Measurements from ENCODE around the gene CEACAM6.
"Not testable (repeated sequence)": the region's sequence is repeated elsewhere in the genome, so short reads cannot be mapped to it uniquely, and the experiment has no call there.

The CEACAM6 gene

GRCh38 chr19:41748012-41748411 lies 7.3 kb upstream of the CEACAM6 start:
- no peak for DNase-seq

DNA sequence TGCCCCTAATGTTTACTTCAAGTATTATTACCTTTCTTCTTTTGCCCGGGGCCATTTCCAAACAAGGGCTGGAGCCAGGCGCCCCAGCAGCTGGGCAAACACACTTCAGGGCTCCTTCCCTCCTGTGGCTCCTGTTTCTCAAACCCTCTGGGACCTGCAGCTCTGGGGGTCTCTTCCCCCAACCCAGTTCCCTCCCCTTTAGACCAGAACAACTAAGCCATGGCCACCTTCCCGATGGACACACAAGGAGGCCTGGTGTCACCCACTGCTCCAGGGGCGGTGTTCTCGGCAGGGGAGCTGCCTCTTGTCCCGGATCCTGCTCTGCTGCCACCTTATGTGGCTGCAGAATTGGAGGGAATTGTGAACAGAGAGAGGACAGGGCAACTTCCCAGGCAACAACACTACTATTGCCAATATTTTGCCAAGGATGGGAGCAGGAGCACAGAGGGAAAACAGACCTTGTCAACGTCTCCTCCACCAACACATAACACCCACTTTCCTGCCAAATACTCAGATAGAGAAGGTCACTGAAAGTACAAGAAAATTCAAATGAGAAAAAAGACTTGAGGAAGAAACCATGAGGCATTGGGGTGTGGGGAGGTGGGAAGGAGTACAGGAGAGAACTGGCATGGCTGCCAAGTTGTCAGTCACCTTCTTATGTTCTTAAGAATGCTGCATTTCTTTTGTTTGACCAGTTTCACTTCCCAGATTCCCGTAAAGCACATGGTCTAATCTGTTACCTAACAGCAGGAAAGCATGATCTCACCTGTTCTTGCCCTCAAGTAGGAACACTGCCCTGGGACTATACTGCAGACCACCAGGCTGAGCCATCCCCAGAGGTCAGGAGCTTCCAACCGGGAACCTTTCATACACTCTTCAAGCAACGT lies 4.8 kb upstream of the CEACAM6 start:
- peak; percentile 7 to 11 for DNase-seq

- DNase-seq = peak; percentile 26 to 84
These were observed 2.2 kb upstream of the CEACAM6 start for GRCh38 chr19:41753159-41753558.

GRCh38 chr19:41753936-41754529 lies 1.3 kb upstream of the CEACAM6 start:
- peak; percentile 42 to 85 for DNase-seq

DNA sequence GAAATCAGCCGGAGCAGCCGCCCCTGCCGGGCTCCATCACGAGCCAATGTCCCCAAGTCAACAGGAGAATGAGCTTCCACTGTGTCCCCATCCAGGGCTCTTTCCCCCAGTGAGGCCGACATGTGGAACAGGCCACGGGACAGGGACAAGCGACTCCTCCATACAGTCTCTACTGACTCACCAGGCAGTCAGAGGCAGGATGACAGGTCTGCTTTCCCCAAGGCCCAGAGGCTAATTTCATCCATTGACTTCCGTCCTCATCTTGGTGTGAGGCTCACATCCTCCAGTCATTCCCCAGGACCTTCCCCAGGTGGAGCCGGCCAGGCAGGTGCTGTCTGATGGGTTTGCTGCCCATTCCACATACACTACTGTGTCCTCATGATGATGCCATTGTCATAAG lies 3.5 kb downstream of the CEACAM6 start:
- peak in 1 of 2 donors; percentile 3 for DNase-seq

DNA sequence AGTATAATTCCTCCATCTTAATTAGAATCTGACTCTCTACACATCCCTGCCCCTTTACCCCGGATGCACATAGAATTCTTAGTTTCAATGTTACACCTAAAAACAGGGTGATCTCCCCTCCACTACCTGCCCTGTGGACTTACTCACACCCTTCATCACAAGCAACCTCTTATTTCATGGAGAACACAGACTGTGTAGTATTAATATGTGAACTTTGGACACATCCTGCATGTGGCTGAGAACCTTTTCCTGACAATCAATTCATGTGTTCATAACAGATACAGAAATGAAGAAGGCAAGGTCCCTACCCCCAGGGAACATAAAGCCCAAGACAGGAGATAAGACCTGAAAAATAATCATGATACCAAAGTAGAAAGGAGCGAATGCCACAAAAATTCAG lies 11.8 kb downstream of the CEACAM6 start:
- no peak for DNase-seq

DNA sequence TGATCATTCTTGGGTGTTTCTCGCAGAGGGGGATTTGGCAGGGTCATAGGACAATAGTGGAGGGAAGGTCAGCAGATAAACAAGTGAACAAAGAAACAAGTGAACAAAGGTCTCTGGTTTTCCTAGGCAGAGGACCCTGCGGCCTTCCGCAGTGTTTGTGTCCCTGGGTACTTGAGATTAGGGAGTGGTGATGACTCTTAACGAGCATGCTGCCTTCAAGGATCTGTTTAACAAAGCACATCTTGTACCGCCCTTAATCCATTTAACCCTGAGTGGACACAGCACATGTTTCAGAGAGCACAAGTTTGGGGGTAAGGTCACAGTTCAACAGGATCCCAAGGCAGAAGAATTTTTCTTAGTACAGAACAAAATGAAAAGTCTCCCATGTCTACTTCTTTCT lies 12.8 kb downstream of the CEACAM6 start:
- DNase-seq = not testable (repeated sequence)

DNA sequence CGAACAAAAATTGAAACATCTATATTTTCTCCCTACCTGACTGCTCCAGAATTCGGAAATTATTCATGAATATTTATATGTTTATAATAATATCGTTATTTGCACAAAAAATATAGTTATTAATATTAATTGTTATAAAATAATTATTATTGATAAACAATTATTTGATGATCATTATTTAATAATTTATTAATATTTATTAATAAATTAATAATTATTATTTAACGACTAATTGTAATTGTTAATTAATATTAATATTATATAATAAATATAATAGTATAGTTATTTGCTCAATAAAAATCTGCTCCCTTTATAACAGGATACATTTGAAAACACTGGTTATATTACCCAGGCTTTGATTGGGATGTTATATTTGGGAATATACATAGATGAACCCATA lies 14.3 kb downstream of the CEACAM6 start:
- DNase-seq = no peak

DNA sequence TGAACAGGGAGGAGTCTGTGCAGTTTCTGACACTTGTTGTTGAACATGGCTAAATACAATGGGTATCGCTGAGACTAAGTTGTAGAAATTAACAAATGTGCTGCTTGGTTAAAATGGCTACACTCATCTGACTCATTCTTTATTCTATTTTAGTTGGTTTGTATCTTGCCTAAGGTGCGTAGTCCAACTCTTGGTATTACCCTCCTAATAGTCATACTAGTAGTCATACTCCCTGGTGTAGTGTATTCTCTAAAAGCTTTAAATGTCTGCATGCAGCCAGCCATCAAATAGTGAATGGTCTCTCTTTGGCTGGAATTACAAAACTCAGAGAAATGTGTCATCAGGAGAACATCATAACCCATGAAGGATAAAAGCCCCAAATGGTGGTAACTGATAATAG lies 16.1 kb downstream of the CEACAM6 start:
- DNase-seq = no peak

- no peak for DNase-seq
These were observed 19.2 kb downstream of the CEACAM6 start for GRCh38 chr19:41774515-41774980.

GRCh38 chr19:41776700-41777099 lies 21.4 kb downstream of the CEACAM6 start:
- DNase-seq = no peak

DNA sequence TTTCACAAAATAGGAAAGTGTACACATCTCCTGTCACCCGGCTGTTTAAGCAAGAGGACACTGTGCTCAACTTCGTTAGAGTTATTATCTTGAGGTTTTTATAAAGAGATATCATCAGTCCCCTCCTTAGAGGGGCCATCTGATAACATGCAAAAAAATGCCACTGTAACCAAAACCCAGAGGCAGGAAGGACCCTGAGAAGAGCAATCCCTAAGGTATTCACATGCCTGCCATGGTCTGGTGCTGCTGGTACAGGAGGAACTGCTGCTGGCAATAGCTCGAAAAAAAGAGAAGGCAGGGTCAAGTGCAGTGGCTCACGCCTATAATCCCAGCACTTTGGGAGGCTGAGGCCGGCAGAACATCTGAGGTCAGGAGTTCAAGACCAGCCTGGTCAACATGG lies 28.3 kb downstream of the CEACAM6 start:
- no peak for DNase-seq

DNA sequence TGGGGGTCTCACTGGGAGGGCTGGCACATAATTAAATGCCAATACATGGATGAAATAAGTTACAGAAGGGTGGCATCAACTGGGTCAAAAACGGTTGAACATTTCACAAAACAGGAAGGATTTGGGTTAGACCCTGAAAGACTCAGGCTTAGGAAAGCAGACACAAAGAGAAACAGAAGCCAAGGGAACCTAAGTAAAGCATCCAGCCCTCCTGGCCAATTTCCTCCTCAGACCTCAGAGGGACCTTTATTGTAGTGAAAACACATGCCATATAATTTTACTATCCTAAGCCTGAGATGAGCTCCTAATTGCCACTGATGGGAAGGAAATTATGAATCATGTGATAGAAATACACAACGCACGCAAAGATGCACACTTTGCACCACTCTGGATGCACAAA lies 29.0 kb downstream of the CEACAM6 start:
- DNase-seq = no peak

DNA sequence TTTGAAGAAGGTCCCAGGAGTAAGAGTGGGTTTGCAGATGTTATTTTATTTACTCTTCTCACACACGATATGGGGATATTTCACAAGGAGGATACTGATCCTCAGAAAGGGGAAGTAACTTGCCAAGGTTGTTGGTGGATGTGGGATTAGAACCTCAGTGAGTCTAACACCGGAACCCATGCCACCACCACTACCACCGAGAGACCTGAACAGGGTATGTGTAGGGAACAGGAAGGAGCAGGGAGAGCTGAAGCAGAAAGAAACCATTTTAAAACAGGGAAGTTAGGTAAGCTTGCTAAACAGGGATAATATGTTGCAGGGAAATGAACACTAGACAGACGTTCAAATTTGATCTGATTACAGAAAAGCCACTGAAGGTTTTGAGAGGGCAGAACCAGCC lies 29.4 kb downstream of the CEACAM6 start:
- DNase-seq = peak; percentile 30 to 33

DNA sequence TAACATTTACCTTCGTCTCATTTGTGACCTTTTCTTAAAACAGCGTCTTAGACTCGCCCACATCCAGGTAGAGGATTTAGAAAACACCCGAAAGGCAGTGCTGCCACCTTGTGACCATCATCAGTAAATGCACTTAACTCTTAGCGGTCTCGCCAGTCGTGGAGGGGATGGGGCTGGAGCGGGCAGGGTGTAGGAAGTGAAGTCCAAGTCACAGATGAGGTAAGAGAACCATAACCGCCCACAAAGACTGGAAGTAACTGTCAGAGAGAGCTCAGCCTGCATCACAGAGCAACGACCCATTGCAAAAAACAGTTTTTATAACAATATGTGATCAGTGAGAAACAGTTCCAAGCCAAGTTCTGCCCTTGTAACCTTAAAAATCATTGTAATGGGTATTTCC lies 30.3 kb downstream of the CEACAM6 start:
- DNase-seq = peak; percentile 83 to 87

DNA sequence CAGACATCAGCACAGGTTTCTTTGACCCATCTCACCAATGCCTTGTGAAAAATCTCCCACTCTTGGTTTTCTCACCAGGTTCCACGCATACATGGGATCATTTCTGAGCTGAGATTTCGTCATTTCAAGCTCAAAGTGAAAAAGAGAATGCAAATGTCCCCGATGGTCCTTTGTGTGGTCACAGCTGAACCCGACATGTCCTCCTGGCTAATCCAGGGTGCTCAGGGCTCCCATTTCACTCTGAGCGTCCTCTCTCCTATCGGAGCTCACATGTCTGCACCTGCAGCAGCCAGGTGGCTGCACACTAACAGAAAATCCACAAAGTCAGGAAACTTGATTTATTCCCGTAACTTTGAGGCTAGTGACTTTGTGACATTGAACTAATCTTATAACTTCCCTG lies 31.7 kb downstream of the CEACAM6 start:
- DNase-seq = no peak

DNA sequence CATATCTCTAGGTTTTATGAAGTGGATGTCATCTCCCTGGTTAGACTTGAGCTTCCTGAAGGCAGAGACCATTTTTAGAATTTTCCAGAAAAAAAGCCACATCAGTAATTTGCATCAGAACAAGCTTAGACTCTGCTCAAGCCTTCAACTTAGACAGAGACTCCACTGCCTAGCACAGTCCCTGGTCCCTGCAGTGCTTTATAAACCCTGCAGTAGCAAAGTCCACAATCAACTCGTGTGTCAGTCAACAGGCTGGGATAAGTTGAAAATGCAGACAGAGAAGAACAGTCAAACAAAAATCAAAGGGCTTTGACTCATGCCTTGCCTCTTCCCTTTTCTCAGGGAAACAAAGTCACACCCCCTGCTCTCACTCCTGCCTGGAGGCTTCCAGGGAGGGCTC lies 33.2 kb downstream of the CEACAM6 start:
- not testable (repeated sequence) for DNase-seq

- DNase-seq = not testable (repeated sequence)
These were observed 33.7 kb downstream of the CEACAM6 start for GRCh38 chr19:41789053-41789452.

GRCh38 chr19:41792513-41793413 lies 37.4 kb downstream of the CEACAM6 start:
- DNase-seq = peak; percentile 27 to 75

GRCh38 chr19:41793414-41793727 lies 38.0 kb downstream of the CEACAM6 start:
- DNase-seq = no peak

DNA sequence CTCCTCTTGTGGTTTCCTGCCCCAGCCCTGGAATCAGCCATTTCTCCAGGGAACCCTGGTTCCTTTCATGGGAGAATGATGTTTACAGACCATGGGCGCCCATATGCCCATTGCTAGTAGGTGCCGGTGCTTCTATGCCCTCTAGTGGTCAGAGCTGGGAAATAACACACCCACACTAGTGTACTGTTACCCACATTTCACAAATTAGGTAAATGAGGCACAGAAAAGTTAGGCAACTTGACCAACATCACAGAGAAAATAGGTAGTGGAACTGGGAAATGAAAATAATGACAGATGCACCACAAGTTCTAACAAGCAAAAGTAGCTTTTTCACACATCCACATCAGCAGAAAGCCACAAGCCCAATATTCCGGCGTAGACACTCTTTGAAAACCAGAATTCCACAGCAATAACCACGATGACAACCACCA lies 39.7 kb downstream of the CEACAM6 start:
- DNase-seq = peak; percentile 63 to 89

GRCh38 chr19:41796362-41796761 lies 41.0 kb downstream of the CEACAM6 start, which contains the start of gene CEACAM3:
CEACAM3 (plus strand) TSS chr19:41796587; CDS start chr19:41796678, 91 bp downstream.
- DNase-seq = no peak

DNA sequence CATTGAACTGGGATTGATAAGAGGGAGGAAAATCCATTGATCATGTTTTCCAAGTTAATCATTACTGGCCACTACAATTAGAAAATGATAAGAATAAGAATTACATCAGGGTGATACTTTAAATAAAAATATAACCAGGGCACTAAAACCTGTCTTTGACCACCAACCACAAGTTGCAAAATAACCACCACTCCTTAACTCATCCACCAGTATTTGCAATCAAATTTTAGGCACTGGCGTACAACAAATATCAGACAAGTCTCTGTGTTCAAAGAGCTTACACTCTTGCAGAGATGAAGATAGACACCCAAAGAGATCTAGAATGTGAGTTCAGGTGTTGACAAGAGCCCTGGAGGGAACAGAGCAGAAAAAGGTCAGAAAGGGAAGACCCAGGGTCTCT lies 41.6 kb downstream of the CEACAM6 start:
- DNase-seq = no peak

Measured in inflammatory macrophage treated with lipopolysaccharide for 1 hour (primary cell).